ENCODE data around the gene EIF5AL1.

The EIF5AL1 gene

DNA sequence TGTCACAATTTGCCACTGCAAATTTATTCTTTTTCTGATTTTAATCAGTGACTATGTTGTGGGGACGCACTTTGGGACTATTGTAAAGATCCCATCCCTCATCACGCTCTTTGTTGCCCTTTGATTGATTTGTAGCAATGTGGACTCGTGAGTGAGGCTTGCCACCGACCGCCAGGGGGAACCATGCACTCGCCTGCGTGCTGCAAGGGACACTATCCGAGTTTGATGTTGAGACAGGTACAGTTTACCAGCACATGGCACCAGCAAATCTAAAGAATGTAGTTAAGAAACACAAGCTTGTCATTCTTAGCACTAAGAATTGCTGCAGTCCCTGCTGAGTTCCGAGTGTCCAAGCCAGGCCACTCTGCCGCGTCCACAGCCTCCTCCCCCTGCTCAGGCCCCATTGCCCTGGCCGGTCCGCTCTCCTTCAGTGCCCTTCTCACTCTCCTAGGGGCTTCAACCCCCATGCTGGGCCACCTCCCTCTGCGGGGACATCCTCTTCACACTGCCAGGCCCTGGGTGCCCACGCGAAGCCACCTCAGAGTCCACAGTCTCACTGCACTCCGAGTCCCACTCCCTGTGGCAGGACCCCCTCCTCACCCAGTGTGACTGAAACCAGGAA lies 49.9 kb downstream of the EIF5AL1 start:
- no peaks in the 10 kb centered on the region for H3K4me1 Mint-ChIP-seq
- H3K36me3 Mint-ChIP-seq (ENCODE audit: low read depth) = no peaks in the 10 kb centered on the region
- peak overlapping the region in 2 of 3 experiments; percentile 29 to 74 for H3K4me3 Mint-ChIP-seq
- peak; percentile 83 to 89 (median 83) for TF ChIP-seq CTCF (IDR thresholded peaks at IDR 0.05; ENCODE audit: unreplicated experiment in 3 of 3)
- peaks cover 4% of the 10 kb centered on the region for H3K27me3 Mint-ChIP-seq (ENCODE audit: low read depth)
- H3K27ac Mint-ChIP-seq = no peak overlapping the region
- peaks cover 4% of the 10 kb centered on the region for H3K9me3 Mint-ChIP-seq

- Mint-ChIP-seq H3K27ac (no peak overlapping the region), H3K36me3 (ENCODE audit: low read depth) (no peaks in the 10 kb centered on the region), H3K4me3 (no peak overlapping the region), H3K27me3 (ENCODE audit: low read depth) (peaks cover 6% of the 10 kb centered on the region), H3K9me3 (peaks cover 13% of the 10 kb centered on the region), H3K4me1 (no peaks in the 10 kb centered on the region)
- TF ChIP-seq CTCF (IDR thresholded peaks at IDR 0.05; ENCODE audit: unreplicated experiment in 3 of 3) = no peak
Observed at GRCh38 chr10:79563426-79563825, 51.1 kb downstream of the EIF5AL1 start.
